Measurements from ENCODE around the gene SHROOM3. TPM values are rescaled to one million over a fixed set of nuclear protein-coding genes. Genes with fewer than 3 reads are reported as not detected.

Gene SHROOM3
- total and polyA plus RNA-seq, 4 donors = 14.4 to 75.1 (median 47.3) TPM

GRCh38 chr4:76610751-76611547 lies 175.9 kb downstream of the SHROOM3 start:
- ATAC-seq (ENCODE audit: insufficient read depth, low FRiP score) (no peak), DNase-seq (no peak)
- H3K9me3 ChIP-seq (ENCODE audit: control insufficient read depth in 4 of 4, insufficient read depth in 3 of 4, low read length in 3 of 4) = no peaks in the 10 kb centered on the region
- H3K4me1 ChIP-seq (ENCODE audit: control insufficient read depth in 5 of 5, insufficient read depth in 5 of 5, low read length in 5 of 5) = peaks cover 0 to 20% (median 13%) of the 10 kb centered on the region in 5 donors
- no peaks in the 10 kb centered on the region for H3K36me3 ChIP-seq (ENCODE audit: control insufficient read depth in 4 of 4, insufficient read depth in 4 of 4, low read length in 4 of 4)
- H3K27me3 ChIP-seq (ENCODE audit: control insufficient read depth in 3 of 3, insufficient read depth in 3 of 3, low read length in 2 of 3) = no peaks in the 10 kb centered on the region
- TF ChIP-seq, protein P1, sequence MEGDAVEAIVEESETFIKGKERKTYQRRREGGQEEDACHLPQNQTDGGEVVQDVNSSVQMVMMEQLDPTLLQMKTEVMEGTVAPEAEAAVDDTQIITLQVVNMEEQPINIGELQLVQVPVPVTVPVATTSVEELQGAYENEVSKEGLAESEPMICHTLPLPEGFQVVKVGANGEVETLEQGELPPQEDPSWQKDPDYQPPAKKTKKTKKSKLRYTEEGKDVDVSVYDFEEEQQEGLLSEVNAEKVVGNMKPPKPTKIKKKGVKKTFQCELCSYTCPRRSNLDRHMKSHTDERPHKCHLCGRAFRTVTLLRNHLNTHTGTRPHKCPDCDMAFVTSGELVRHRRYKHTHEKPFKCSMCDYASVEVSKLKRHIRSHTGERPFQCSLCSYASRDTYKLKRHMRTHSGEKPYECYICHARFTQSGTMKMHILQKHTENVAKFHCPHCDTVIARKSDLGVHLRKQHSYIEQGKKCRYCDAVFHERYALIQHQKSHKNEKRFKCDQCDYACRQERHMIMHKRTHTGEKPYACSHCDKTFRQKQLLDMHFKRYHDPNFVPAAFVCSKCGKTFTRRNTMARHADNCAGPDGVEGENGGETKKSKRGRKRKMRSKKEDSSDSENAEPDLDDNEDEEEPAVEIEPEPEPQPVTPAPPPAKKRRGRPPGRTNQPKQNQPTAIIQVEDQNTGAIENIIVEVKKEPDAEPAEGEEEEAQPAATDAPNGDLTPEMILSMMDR (IDR thresholded peaks at IDR 0.05; ENCODE audit: control extremely low read depth, extremely low read depth) = no peak
- H3K4me3 ChIP-seq = no peak overlapping the region
- H3K9ac ChIP-seq (ENCODE audit: insufficient read depth in 1 of 2, low read length in 2 of 2) = peak overlapping the region in 1 of 2 donors; percentile 10
- 37 to 62% methylated on average over 8 of the region's 8 CpGs for WGBS, 2 donors
- H3K27ac ChIP-seq (ENCODE audit: low read depth in 1 of 2, low read length in 1 of 2) = peak overlapping the region; percentile 16 to 64

- no peaks in the 10 kb centered on the region for H3K36me3 ChIP-seq (ENCODE audit: control insufficient read depth in 4 of 4, insufficient read depth in 4 of 4, low read length in 4 of 4)
- peak overlapping the region; percentile 16 to 64 for H3K27ac ChIP-seq (ENCODE audit: low read depth in 1 of 2, low read length in 1 of 2)
- H3K4me1 ChIP-seq (ENCODE audit: control insufficient read depth in 5 of 5, insufficient read depth in 5 of 5, low read length in 5 of 5) = peaks cover 0 to 18% (median 13%) of the 10 kb centered on the region in 5 donors
- TF ChIP-seq, protein P1 (IDR thresholded peaks at IDR 0.05; ENCODE audit: control extremely low read depth, extremely low read depth) = no peak
- WGBS, 2 donors = 64 to 79% methylated on average over 6 of the region's 6 CpGs
- H3K27me3 ChIP-seq (ENCODE audit: control insufficient read depth in 3 of 3, insufficient read depth in 3 of 3, low read length in 2 of 3) = no peaks in the 10 kb centered on the region
- ATAC-seq (ENCODE audit: insufficient read depth, low FRiP score) (peak; percentile 44), DNase-seq (no peak)
- H3K9me3 ChIP-seq (ENCODE audit: control insufficient read depth in 4 of 4, insufficient read depth in 3 of 4, low read length in 3 of 4) = no peaks in the 10 kb centered on the region
- H3K4me3 ChIP-seq = no peak overlapping the region
- H3K9ac ChIP-seq (ENCODE audit: insufficient read depth in 1 of 2, low read length in 2 of 2) = peak overlapping the region in 1 of 2 donors; percentile 10
Measured at GRCh38 chr4:76611616-76612207, 176.7 kb downstream of the SHROOM3 start.

DNA sequence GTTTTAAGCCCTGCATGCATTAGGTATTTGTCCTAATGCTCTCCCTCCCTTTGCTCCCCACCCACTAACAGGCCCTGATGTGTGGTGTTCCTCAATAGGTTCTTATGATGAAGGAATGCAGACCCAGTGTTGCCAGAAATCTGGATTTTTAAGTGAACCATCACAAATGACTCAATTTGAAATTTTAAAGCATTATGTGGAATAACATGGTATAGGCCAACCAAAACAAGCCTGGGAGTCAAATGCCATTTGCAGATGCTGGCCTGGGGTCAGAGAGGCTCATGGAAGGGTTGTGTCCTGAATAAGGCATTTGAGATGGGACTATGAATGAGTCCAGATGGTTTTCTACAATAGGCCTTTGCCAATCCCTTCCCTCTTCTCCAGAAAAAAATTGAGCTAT lies 179.6 kb downstream of the SHROOM3 start:
- no peaks in the 10 kb centered on the region for H3K36me3 ChIP-seq (ENCODE audit: control insufficient read depth in 4 of 4, insufficient read depth in 4 of 4, low read length in 4 of 4)
- ATAC-seq (ENCODE audit: insufficient read depth, low FRiP score) (no peak), DNase-seq (no peak)
- peaks cover 0 to 13% (median 11%) of the 10 kb centered on the region in 5 donors for H3K4me1 ChIP-seq (ENCODE audit: control insufficient read depth in 5 of 5, insufficient read depth in 5 of 5, low read length in 5 of 5)
- no peaks in the 10 kb centered on the region for H3K9me3 ChIP-seq (ENCODE audit: control insufficient read depth in 4 of 4, insufficient read depth in 3 of 4, low read length in 3 of 4)
- H3K27ac ChIP-seq (ENCODE audit: low read depth in 1 of 2, low read length in 1 of 2) = no peak overlapping the region
- no peak overlapping the region for H3K4me3 ChIP-seq
- no peaks in the 10 kb centered on the region for H3K27me3 ChIP-seq (ENCODE audit: control insufficient read depth in 3 of 3, insufficient read depth in 3 of 3, low read length in 2 of 3)
- no peak overlapping the region for H3K9ac ChIP-seq (ENCODE audit: insufficient read depth in 1 of 2, low read length in 2 of 2)
- TF ChIP-seq, protein P1 (IDR thresholded peaks at IDR 0.05; ENCODE audit: control extremely low read depth, extremely low read depth) = no peak
